Measurements from ENCODE around the gene LRRC2.
"Not testable (repeated sequence)": the region's sequence is repeated elsewhere in the genome, so short reads cannot be mapped to it uniquely, and the experiment has no call there.

Gene LRRC2

DNA sequence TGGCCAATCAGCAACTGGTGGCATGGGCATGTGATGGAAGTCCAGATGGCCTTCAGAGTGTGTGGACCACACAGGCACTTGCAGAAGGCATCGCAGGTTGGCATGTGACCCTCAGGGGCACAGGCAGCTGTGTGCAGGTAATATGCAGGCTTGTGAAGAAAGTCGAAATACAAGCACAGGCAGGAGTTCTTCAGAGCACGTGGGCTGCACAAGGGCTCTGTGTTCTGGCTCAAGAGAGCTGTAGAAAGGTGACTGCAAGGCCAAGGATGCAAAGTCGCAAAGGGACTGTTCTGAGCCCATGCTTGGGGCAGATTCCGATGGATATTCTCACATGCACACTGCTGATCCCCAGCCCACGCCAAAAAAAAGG, 8.3 kb downstream of the LRRC2 start:
- no peak for DNase-seq (ENCODE audit: low spot score)

DNA sequence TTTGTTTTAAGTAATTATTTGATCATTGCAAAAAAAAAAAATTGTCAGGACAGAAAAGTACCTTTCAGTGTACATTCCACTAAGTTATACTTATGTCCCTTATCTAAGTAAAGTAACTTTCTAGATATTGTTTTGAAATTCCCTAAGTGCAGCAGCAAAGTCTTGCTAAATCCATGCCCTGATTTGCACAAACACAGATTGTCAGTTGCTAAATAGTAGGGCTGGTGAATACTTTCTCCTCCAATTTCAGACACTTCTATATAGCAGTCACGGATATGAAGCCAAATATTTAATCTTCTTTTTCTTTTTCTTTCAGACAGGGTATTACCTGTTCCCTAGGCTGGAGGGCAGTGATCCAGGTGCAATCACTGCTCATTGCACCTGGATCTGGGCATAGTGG, 12.9 kb downstream of the LRRC2 start:
- no peak for DNase-seq (ENCODE audit: low spot score)

DNA sequence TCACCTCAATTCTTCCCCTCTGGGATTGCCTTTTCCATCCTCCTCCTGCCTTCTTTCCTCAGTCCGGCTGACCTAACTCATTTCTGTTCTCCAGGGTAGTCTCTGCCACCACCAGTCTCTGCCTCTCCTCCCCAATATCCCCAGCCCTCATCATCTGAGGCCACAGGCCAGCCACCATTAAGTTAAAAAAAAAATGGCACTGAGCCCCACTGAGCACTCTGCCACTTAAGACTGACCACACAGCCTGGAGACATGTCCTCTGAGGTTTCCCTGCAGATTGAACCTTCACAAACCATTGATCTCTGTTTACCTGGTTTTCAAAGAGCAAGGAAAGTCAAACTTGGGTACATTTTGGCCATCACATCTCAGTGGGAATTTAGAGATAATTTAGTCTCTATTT, 13.6 kb downstream of the LRRC2 start:
- no peak for DNase-seq (ENCODE audit: low spot score)

DNA sequence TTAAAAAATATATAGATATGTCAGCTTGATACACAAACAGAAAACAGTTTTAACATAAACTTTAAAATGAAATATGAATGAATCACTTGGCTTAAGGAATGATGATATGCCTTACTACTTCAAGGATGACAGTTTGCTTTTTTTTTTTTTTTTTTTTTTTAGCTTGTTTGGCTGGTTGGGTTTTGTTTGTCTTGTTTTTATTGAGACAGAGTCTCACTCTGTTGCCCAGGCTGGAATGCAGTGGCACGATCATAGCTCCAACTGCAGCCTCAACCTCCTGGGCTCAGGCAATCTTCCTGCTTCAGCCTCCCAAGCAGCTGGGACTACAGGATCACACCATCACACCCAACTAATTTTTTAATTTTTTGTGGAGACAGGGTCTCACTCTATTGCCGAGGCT, 14.5 kb downstream of the LRRC2 start:
- DNase-seq (ENCODE audit: low spot score): no peak

DNA sequence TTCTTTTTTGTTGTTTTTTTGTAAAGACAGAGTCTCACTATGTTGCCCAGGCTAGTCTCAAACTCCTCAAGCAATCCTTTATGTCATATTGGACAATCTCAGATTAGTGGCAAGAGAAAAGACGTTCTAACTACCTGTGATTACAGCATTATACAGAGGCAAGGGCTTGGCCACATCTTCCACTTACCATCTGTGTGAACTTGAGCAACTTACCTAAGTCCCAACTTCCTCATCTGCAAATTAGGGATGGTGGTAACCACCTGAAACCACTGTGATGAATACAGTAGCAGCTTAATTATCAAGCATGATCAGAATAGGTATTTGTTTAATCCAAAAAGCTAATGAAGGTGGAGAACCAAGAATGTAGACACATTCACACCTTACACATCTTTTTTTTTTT, 16.1 kb downstream of the LRRC2 start:
- DNase-seq (ENCODE audit: low spot score): no peak

DNA sequence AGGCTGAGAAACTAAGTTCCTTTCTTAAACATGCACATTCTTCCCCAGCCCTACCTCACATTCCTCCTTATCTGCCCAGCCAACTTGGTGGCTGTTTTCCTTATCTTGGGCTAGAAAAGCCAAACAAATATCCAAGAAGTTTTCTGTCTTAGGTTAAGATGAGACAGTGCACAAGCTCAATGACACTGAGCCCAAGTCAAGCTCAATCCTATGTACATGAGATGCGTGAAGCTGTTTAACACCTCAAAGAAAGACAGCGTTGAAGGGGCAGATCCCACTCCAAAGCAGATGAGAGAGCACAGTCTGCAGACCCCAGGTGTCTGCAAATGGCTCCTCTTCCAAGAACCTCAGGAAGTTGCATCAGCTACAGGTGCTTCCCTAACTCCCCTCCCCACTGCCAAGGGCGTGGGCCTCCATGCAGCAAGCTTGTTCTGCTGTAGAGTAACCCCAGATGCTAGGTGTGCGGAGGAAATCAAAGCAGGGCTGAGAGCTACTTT, 16.6 kb downstream of the LRRC2 start:
- no peak for DNase-seq (ENCODE audit: low spot score)

DNA sequence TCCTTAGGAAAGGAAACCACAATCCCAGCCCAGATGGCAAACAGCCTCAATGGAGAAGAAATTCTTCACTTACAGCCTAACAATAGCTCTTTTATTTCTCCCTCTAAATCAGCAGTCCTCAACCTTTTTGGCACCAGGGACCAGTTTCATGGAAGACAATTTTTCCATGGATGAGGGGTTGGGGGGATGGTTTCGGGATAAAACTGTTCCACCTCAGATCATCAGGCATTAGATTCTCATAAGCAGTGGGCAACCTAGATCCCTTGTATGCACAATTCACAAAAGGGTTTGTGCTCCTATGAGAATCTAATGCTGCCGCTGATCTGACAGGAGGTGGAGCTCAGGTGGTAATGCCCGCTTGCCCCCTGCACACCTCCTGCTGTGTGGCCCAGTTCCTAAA, 17.5 kb downstream of the LRRC2 start:
- not testable (repeated sequence) for DNase-seq (ENCODE audit: low spot score)

DNA sequence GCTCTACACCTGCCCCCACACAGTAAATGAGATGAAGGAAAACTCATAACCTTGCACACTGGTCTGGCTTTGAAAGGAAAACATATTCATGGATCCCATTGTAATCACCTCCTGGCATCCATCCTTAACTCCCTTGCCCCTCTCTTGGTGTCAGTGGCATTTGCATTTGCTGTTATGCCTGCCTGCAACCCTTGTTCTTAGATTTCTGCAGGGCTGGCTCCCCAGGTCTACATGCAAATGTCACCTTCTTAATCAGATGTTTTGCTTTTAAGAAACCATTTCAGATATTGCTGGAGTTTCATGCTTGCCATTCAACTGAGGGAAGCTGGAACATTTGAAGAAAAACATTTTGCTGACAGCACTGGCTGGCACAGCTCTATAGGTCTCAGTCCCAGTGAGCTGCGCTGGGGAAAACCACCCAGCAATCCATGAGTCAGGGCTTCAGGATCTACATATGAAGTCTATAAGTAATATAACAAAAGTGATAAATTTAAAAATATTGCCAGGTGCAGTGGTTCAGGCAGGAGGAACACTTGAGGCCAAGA, 19.1 kb downstream of the LRRC2 start:
- no peak for DNase-seq (ENCODE audit: low spot score)

DNA sequence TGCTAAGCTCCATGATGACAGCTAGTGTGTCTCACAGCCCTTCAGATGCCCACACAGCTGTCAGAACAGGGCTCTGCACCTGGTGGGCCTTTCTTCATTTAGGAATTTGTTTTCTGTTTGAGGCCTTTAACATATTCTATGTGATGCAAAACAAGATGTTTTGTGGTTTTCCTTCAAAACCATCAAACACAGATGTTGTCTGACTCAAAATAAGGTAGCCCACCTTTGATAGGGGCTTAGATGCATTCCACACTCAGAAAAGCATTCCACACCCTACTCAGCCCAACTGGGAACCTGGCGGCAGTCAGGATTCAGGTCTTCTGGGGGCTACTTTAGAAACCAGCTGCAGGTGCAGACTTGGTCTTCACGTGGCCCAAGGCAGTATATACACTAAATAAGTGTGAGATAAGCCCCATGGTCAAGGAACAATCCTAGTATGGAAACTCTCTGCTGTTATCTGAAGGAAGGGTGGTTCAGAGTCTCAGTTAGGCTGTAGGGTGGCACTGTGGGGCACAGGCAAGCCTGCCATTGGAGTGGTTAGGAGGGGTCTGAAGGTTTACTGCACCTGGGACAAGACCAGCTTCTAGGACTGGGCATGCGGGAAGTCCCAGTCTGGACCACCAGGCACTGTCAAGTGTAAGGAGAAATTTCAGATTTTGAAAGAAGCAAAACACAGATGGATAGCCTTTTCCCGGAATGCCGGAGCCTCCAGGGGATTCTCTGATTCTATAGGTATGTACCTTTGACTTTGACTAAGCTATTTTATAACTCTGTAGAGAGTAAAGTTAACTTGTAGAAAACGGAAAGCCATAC, 20.1 kb downstream of the LRRC2 start:
- DNase-seq (ENCODE audit: low spot score): no peak

DNA sequence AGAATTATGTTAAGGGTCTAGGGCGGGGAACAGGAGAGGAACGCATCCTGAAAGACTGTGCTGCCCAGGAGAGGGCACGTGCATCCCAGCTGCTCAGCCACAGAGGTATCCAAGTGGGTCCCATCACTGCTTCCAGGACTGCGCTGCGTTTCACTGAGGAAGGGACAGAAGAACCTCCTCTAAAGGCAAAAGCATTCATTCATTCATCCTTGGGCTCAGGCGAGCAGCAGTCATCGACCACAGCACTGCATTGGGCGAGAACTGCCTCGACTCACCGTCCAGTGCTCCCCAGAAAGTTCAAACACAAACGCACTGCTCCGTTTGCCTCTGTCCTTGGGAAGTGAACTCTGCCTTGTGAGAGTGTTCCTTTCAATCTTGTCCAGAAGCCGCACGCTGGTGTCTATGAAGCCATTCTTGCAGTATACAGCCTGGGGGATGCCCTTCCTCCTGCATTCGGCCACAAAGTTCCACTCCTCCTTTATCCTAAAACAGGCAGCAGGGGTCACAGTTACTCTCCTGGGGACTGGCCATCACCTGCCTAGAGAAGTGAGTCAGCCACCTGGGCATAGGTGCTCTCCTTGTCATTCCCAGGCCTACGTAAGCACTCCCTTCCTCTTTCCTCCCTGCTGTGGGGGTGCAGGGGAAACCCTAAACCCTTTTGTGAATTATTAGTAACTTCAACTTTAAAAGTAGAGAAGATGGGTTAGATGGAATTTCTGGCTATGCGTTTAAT, 21.2 kb downstream of the LRRC2 start:
- no peak for DNase-seq (ENCODE audit: low spot score)

DNA sequence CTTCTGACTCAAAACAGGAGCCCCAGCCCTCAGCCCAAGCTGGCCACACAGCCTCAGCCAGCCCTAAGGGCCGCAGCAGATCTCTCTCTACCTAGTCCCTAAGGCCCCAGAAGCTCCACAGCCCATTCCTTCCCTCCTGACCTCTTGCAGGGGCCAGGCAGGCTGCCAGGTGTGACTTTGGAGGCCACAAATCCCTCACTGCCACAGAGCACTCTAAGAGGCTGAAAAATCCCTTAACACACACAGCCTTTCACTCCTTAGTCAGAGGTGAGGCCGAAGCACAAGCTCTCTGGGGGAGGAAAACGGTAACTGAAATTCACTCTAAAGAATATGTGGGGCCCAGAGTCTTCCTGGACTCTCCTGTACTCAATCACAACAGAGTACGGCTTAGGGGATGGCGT, 23.3 kb downstream of the LRRC2 start:
- no peak for DNase-seq (ENCODE audit: low spot score)

DNA sequence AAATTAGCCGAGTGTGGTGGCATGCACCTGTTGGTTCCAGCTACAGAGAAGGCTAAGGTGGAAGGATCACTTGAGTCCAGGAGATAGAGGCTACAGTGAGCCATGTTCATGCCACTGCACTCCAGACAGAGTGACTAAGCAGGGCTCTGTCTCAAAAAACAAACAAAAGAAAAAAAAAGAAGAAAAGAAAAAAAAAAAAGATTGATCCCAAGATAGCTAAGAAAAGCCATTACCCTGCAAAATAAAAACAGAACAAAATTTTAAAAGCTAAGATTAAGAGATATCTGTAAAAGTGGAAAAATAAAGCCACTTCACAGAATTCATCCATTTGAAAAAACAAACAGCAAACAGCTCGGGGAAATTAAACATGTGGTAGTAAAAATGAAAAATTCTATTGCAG, 23.8 kb downstream of the LRRC2 start:
- no peak for DNase-seq (ENCODE audit: low spot score)

DNA sequence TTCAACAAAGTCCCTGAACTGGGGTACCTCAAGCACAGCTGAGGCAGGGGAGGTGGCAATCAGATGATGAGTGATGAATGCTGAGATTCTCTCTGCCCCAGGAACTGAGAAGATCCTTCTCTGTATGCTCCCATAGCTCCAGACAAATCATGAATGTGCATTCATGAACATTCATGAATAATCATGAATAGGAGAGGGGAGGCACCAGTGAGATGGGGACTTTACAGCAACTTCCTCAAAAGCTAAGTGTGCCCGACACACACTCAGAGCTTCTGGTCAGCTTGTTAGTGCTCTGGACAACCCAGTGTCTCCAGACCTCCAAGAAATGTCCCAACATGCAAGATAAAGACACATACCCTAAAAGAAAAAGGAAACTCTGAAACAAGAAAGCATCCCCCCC, 24.3 kb downstream of the LRRC2 start:
- no peak for DNase-seq (ENCODE audit: low spot score)

DNA sequence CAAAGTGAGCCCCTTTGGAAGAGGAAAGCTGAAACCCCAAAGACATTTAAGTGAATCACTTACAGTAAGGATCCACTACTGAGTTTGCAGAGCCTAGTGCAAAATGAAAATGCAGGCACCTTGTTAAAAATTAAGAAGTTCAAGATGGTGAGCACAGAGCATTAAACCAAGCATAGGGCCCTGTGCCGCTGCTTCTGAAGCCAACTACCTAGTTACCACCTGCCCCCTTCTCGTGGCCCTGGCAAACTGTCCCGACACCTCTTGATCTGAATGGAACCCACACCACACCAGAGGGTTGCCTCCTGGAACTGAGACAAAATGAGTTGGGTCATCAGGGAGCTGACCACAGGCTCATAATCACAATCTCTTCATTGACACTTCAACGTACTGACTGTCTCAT, 25.6 kb downstream of the LRRC2 start:
- no peak for DNase-seq (ENCODE audit: low spot score)

DNA sequence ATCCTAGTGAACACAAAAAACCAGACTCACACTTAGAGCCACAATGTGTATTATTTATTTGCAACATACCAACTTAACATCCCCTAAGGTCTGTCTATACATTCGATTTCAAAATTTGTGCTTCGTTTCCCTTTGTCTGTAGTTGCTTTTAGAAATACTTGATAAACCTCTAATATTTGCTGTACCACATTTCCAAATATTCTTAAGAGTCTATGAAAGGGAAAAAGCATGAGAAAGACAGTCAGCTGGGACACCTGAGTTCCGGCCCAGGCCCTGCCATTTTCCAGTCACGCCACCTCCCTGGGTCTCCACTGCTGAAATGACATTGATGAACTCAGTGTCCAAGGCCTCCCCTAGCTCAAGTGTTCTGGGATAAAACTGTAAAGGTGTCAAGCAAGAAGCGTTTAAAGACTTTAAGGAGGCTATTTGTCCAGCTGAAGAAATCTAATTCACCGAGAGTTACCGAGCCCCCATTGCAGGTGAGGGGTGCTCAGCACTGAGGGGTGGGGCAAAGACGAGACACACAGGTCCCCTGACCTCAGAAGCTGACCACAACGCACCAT, 26.6 kb downstream of the LRRC2 start:
- DNase-seq (ENCODE audit: low spot score): no peak

DNA sequence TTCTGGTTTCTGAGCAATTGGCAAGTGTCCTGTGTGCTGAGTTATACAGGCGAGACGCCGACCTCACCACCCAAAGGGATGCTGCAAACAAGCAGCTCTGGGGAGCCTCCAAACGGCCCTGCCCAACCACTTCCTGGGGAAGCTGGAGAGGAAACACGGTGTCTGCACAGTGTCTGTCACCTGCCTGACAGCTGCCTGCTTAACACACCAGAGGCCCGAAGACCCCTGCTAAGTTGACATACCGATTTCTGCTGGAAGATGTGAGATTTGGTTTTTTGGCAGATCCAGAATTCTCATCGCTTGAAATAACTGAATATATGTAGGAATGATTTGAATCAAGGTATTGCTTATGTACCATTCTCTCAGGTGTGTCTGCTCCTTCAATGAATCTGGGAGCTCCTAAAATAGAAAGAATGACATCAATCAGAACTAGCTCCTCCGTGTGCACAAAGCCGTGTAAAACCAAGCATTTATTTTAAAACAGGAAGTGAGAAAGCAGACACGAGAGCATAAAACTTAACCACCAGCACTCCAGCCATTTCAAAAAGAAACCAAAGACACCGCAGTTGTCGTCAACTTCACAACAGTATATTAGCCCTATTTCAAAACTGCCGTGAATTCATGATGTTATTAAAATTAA, 27.2 kb downstream of the LRRC2 start:
- DNase-seq (ENCODE audit: low spot score): no peak

DNA sequence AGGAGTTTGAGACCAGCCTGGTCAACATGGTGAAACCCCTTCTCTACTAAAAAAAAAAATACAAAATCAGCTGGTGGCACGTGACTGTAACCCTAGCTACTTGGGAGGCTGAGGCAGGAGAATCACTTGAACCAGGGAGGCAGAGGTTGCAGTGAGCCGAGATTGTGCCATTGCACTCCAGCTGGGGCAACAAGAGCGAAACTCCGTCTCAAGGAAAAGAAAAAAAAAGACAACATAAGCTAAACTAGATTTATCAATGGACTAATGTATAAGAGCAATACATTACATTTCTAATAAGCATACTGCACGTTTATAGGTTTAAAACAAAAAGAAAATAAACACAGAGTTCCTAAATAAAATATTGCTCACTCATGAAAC, 27.7 kb downstream of the LRRC2 start:
- DNase-seq (ENCODE audit: low spot score): not testable (repeated sequence)

DNA sequence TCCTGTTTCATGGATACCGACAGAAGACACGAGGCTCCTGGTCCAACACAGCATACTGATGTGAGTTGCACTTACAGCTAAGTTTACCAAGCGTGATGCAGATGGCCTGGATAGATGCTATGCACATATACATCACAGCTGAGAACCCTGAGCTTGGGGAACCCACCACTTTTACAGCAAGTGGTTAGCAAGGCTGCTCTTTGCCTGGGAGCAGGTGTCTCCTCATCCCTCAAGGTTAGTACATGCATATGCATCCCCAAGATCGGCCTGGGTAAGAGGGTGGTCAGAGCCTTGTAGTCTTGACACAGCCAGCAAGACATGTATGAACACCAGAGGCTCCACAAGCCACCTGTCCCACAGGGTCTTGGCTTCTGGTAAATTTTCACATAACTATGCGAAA, 28.3 kb downstream of the LRRC2 start:
- no peak for DNase-seq (ENCODE audit: low spot score)

DNA sequence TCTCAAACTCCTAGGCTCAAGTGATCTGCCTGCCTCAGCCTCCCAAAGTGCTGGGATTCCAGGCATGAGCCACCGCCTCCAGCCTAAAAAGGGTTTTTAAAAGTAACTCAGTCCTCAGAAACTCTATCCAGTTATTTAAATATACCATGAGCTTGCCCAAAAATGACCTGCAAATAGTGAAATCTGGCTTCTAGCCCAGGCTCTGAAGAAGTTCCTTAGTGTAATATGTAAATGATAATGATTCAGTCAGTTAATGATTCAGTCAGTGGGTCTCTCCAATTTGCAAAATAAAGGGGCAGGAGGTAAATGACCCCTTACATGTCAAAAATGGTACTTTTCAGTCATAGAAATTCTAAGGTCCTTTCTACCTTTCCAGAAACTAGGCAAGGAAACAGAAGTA, 28.8 kb downstream of the LRRC2 start:
- DNase-seq (ENCODE audit: low spot score): no peak

DNA sequence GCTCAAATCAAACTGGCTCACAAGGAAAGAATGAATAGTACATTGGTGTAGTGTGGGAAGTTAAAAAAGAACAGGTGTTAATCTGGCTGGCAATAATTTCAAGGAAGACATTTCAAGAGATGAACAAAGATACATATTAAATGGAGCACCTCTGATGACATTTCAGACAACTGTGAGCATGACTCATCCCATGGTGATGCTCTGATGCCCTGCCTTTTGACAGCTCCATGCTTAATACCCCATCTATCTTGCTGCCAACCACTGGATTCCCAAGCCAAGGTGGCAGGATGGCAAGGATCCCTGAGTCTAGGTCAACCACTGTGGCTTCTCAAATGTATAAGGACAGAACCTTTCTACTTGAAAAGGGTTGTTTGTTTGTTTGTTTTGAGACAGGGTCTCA, 29.3 kb downstream of the LRRC2 start:
- DNase-seq (ENCODE audit: low spot score): no peak

DNA sequence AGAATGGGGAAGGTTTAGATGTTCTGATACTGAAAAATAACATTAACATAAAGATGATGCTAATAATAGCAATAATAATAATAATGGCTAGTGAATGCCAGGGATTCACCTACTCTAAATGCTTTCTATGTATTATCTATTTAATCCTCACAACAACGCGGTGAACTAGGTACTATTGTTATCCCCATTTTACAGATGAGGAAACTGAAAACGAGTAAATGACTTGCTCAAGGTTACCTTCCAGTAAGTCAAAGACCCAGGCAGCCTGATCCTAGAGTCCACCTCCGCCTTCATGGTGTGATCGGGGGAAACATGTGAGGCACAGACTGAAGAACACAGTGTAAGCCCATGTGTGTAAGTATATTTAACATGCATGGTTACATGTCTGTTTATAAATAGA, 30.4 kb downstream of the LRRC2 start:
- no peak for DNase-seq (ENCODE audit: low spot score)

DNA sequence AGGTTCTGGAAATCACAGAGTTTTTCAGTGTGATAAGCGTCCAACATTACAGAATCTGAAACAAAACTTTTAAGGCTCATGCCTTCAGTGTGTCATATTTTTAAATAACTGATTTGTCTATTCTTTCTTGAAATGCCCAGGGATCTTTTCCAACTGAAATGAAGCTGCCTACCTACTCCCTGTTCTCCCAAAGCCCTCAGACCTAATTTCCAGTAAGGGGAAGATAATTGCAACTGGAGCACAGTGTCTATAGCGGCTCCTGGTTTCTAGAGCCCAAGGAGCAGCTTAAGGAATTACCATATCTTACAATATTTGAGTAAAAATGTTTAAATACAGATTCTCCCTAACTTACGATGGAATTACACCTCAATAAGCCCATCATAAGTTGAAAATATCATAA, 33.0 kb downstream of the LRRC2 start:
- no peak for DNase-seq (ENCODE audit: low spot score)

DNA sequence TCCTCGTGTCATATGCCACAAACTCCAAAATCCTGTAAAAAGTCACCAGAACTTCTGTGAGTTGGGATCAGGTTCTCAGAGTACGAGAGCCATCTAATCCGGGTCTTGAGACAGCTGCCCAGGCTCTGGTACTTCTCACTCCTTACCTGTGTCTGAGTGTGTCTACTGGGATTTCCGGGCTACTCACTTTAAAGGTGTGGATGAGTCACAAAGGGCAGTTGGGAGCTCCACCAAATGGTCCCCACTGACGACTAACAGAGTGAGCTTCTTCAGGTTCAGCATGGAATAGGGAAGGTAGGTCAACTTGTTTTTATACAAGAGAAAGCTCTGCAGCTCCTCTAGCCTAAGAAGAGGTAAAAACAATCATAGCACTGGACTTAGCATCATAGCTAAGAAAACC, 38.9 kb downstream of the LRRC2 start:
- DNase-seq (ENCODE audit: low spot score): no peak
